Peyer's patch (tissue), 4 donors: ENCODE results near the gene RIMS4. TPM values are rescaled to one million over a fixed set of nuclear protein-coding genes. Genes with fewer than 3 reads are reported as not detected.

Source experiments
- DNase-seq, 3 donors: peaks; one replicate each; pipeline ENCODE4 v3.0.0-alpha.2; 2017 to 2019
- H3K27ac ChIP-seq, 4 donors: fragments of 200-600 bp; sonication (generic); one replicate each; pipeline ENCODE4 v1.5.1; 2016 to 2019
- H3K27me3 ChIP-seq, 2 donors: fragments of 200-600 bp; sonication (generic); one replicate each; pipeline ENCODE4 v1.5.1; 2019
- H3K36me3 ChIP-seq, 3 donors: fragments of 200-600 bp; sonication (generic); one replicate each; pipeline ENCODE4 v1.5.1; 2016 to 2019
- H3K4me1 ChIP-seq, 4 donors: fragments of 200-600 bp; sonication (generic); one replicate each; pipeline ENCODE4 v1.5.1; 2016 to 2019
- H3K4me3 ChIP-seq, 4 donors: fragments of 200-600 bp; sonication (generic); 1 replicate in 3 of 4; 2 replicates in 1 of 4; pipeline ENCODE4 v1.5.1; 2016 to 2019; ENCODE audit warnings: mild to moderate bottlenecking in 1 of 4
- H3K9me3 ChIP-seq, 4 donors: fragments of 200-600 bp; sonication (generic); one replicate each; pipeline ENCODE4 v1.5.1; 2016 to 2019; ENCODE audit warnings: mild to moderate bottlenecking in 1 of 4
- POLR2A ChIP-seq, 2 donors: fragments of 450-650 bp; IDR thresholded peaks; one replicate each; pipeline ENCODE4 v1.5.1; 2017; ENCODE audit warnings: antibody characterized with exemption in 2 of 2, mild to moderate bottlenecking in 2 of 2, moderate library complexity in 2 of 2
- total RNA-seq, 4 donors: library from RNA; depleted of rRNA; stranded (reverse); fragments of >200 nt; gene quantifications; one replicate each; pipeline ENCODE4 v1.1.0, GENCODE V29; 2016
- TF ChIP-seq, protein P1 (sequence below), 6 experiments: fragments of 450-650 bp in 4 of 6; fragments of 200-600 bp in 2 of 6; sonication (generic) in 1 of 6; IDR thresholded peaks; one replicate each; pipeline ENCODE4 v1.5.1; 2017 to 2019; ENCODE audit warnings: antibody characterized with exemption in 6 of 6, mild to moderate bottlenecking in 3 of 6, moderate library complexity in 1 of 6

RIMS4 gene
- total RNA-seq, 4 donors from 2014 or later = 0.13 to 0.18 TPM; not detected in 2

DNA sequence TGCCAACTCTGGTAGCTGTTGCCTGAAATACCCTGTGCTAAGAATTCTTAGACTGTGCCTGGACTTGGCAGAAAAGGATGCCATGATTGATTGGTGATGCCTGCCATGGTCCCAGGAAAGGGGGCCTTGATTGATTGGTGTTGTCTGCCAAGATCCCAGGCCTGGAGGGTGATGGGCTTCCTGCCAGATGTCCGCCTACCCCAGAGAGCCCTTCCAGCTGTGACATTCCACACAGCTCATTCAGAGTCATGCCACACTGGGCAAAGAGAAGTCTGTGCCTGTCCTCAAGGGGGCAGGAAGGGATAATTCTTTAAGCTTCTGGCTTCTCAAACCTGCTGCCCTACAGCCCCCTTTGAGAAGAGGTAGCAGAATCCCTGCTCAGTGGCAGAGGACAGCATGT, 24.6 kb downstream of the RIMS4 start:
- Histone ChIP-seq H3K27me3 (no peaks in the 10 kb centered on the region), H3K36me3 (no peaks in the 10 kb centered on the region), H3K4me1 (no peaks in the 10 kb centered on the region), H3K9me3 (no peaks in the 10 kb centered on the region), H3K27ac (no peak overlapping the region), H3K4me3 (no peak overlapping the region)
- no peak for TF ChIP-seq POLR2A (IDR thresholded peaks at IDR 0.05)
- TF ChIP-seq, protein P1, sequence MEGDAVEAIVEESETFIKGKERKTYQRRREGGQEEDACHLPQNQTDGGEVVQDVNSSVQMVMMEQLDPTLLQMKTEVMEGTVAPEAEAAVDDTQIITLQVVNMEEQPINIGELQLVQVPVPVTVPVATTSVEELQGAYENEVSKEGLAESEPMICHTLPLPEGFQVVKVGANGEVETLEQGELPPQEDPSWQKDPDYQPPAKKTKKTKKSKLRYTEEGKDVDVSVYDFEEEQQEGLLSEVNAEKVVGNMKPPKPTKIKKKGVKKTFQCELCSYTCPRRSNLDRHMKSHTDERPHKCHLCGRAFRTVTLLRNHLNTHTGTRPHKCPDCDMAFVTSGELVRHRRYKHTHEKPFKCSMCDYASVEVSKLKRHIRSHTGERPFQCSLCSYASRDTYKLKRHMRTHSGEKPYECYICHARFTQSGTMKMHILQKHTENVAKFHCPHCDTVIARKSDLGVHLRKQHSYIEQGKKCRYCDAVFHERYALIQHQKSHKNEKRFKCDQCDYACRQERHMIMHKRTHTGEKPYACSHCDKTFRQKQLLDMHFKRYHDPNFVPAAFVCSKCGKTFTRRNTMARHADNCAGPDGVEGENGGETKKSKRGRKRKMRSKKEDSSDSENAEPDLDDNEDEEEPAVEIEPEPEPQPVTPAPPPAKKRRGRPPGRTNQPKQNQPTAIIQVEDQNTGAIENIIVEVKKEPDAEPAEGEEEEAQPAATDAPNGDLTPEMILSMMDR (IDR thresholded peaks at IDR 0.05) = no peak
- no peak for DNase-seq

DNA sequence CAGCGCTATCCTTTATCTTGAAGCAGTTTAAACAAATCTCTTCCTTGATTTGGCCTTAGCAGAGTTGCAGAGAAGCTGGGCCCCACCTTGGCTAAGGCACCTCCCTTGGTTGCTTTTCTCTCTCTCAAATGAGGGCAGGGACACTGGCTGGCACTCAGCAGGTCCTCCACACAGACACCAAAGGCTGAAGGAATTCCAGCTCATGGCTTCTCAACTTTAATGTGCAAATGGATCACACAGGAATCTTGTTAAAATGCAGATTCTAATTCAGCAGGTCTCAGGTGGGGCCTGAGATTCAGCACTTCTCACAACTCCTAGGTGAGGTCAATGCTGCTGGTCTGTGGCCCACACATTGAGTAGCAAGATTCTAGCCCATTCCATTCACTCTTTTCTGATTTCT, 25.7 kb downstream of the RIMS4 start:
- Histone ChIP-seq H3K27ac (no peak overlapping the region), H3K9me3 (no peaks in the 10 kb centered on the region), H3K4me1 (no peaks in the 10 kb centered on the region), H3K4me3 (no peak overlapping the region), H3K36me3 (no peaks in the 10 kb centered on the region), H3K27me3 (no peaks in the 10 kb centered on the region)
- no peak for TF ChIP-seq POLR2A (IDR thresholded peaks at IDR 0.05)
- no peak for DNase-seq

DNA sequence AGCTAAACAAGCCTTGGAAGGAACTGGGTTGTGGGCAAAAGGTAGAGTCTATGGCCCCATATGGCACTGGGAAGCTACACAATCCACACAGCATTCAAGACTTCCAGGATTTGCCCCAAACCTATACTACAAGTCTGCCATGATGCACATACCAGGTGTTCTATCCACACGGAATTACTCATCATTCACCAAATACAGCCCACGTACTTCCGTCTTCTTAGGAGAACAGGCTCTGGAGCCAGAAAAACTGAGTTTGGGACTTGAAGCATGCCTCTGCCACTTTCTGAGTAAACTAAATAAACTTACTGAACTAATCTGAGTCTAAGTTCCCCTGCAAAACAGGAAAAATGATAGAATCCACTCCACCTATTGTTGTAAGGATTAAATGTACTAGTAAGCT, 28.6 kb downstream of the RIMS4 start:
- H3K9me3 ChIP-seq = no peaks in the 10 kb centered on the region
- H3K4me1 ChIP-seq = no peaks in the 10 kb centered on the region
- no peak for DNase-seq
- H3K4me3 ChIP-seq = no peak overlapping the region
- TF ChIP-seq, protein P1 (IDR thresholded peaks at IDR 0.05) = no peak
- TF ChIP-seq POLR2A (IDR thresholded peaks at IDR 0.05) = no peak
- no peaks in the 10 kb centered on the region for H3K36me3 ChIP-seq
- H3K27me3 ChIP-seq = no peaks in the 10 kb centered on the region
- H3K27ac ChIP-seq = no peak overlapping the region

DNA sequence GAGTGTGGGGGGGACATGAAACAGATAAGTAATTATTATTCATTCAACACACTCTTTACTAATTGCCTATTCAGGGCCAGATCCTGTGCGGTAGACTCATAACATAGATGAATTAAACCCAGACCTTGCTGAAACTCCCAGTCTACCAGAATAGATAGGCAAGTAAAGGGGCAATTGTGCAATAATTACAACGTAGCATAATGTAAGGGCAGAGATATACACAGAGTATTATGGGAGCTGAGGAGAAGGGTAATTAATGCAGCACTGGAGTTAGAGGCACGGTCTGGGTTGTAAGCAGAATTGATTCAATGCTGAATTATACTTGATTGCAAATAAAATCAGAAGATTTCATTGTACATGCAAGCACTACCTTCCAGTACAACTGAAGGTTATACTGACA, 29.2 kb downstream of the RIMS4 start:
- H3K36me3 ChIP-seq = no peaks in the 10 kb centered on the region
- no peak for DNase-seq
- no peaks in the 10 kb centered on the region for H3K4me1 ChIP-seq
- H3K27me3 ChIP-seq = no peaks in the 10 kb centered on the region
- TF ChIP-seq, protein P1 (IDR thresholded peaks at IDR 0.05) = no peak
- no peak for TF ChIP-seq POLR2A (IDR thresholded peaks at IDR 0.05)
- H3K9me3 ChIP-seq = no peaks in the 10 kb centered on the region
- no peak overlapping the region for H3K4me3 ChIP-seq
- no peak overlapping the region for H3K27ac ChIP-seq

DNA sequence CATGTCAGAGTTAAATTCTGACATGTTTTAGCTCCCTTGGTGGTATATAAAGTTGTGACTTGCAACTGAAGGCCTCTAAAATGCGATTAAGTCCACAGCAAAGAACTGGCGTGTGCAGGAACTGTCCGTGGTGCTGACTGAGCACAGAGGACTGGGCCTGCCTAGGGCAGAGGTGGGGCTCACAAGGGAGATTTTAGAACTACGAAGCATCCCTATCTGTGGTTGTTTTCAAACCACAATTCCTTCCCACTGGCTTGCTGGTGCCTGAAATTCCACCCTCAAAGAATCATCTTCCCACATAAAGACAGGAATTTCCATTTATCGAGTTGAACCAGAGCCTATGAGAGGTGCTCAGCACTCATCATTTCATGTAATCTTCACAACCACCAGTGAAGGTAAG, 30.1 kb downstream of the RIMS4 start:
- Histone ChIP-seq H3K4me3 (no peak overlapping the region), H3K27me3 (no peaks in the 10 kb centered on the region), H3K4me1 (no peaks in the 10 kb centered on the region), H3K9me3 (no peaks in the 10 kb centered on the region), H3K27ac (no peak overlapping the region), H3K36me3 (no peaks in the 10 kb centered on the region)
- TF ChIP-seq, protein P1 (IDR thresholded peaks at IDR 0.05) = no peak
- TF ChIP-seq POLR2A (IDR thresholded peaks at IDR 0.05) = no peak
- DNase-seq = no peak

DNA sequence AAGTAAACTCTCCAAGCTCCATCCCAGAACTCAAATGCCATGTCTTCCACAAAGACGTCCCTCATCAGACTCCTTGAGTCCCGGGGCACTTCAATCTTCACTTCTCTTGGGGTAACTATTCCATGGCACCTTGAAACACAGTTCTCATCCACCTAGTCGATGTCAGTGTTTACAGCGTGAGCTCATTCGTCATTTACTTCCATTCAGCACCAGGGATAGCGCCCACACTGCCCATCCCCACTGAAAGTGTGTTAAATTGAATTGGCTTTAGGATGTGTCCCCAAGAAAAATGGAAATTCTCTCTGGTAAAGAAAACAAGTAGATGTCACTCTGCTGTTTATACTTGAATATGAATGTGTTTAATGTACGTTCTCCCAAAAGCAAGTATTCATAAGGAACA, 33.4 kb downstream of the RIMS4 start:
- DNase-seq = no peak
- no peak for TF ChIP-seq POLR2A (IDR thresholded peaks at IDR 0.05)
- TF ChIP-seq, protein P1 (IDR thresholded peaks at IDR 0.05) = no peak

More for the DNA sequence above, 33.4 kb downstream of the RIMS4 start:
- Histone ChIP-seq H3K27ac (no peak overlapping the region), H3K9me3 (no peaks in the 10 kb centered on the region), H3K36me3 (no peaks in the 10 kb centered on the region), H3K4me1 (no peaks in the 10 kb centered on the region), H3K4me3 (no peak overlapping the region), H3K27me3 (no peaks in the 10 kb centered on the region)
